Measurements from ENCODE around the gene DOCK9. TPM values are rescaled to one million over a fixed set of nuclear protein-coding genes. Genes with fewer than 3 reads are reported as not detected.

Gene DOCK9
- total and polyA plus RNA-seq, 9 donors: 77.2 to 108 (median 84.6) TPM

DNA sequence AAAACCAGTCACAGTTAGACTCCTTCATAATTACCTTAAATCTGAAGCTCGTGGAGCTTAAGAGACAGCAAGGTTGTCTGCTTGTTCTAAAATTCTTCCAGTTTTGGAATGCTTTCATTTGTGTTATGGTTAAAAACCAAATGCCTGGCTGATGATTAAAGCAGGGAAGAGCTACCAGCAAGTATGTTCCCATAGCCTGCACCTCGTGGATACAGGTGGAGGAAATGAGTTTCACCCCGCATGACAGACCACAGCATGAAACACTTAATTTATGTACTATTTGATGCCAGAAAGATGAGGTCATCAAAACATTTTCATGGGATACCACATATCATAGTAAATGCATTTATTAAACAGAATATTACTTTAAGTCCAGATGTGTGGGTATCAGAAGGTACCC is 416 bp upstream of the DOCK9 start:
- WGBS (ENCODE audit: insufficient coverage): no CpG with 5 or more reads among the region's 3 CpGs
- no peaks in the 10 kb centered on the region for H3K27me3 ChIP-seq (ENCODE audit: control insufficient read depth, insufficient read depth, low read length)
- peak overlapping the region; percentile 59 for H3K4me3 ChIP-seq (ENCODE audit: low read length)
- peaks cover 26% of the 10 kb centered on the region for H3K4me1 ChIP-seq (ENCODE audit: control insufficient read depth, insufficient read depth, low read length)
- peak overlapping the region; percentile 90 for H3K27ac ChIP-seq (ENCODE audit: low read length)
- peak; percentile 57 for DNase-seq
- no peaks in the 10 kb centered on the region for H3K36me3 ChIP-seq (ENCODE audit: control insufficient read depth, insufficient read depth, low read length)
- H3K9me3 ChIP-seq (replicated peaks; ENCODE audit: control insufficient read depth, low read depth, low read length): no peaks in the 10 kb centered on the region

GRCh38 chr13:98976941-98977340 is 923 bp downstream of the DOCK9 start:
- Histone ChIP-seq H3K27me3 (ENCODE audit: control insufficient read depth, insufficient read depth, low read length) (no peaks in the 10 kb centered on the region), H3K27ac (ENCODE audit: low read length) (peak overlapping the region; percentile 90), H3K36me3 (ENCODE audit: control insufficient read depth, insufficient read depth, low read length) (no peaks in the 10 kb centered on the region), H3K4me3 (ENCODE audit: low read length) (peak overlapping the region; percentile 59), H3K9me3 (replicated peaks; ENCODE audit: control insufficient read depth, low read depth, low read length) (no peaks in the 10 kb centered on the region), H3K4me1 (ENCODE audit: control insufficient read depth, insufficient read depth, low read length) (peaks cover 33% of the 10 kb centered on the region)
- DNase-seq: peak; percentile 77
- WGBS (ENCODE audit: insufficient coverage): no CpG with 5 or more reads among the region's 2 CpGs

DNA sequence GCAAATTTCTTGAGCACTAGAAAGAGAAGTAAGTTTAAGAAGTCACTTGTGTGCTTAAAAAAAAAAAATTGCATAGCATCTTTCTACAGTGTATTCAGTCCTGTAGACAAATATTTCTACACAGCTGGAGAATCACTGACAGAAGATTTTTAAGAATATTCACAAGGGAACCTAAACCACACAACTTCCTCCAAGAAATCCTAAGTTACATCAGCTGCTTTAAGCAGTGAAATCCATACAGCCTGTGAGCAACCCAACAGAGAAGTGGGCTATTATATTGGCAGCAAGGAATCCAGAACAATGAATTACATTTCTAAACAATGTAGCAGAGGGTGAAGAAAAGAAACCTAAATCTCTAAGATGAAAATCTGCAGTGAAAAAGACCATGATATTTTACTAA is 1.5 kb downstream of the DOCK9 start:
- no peaks in the 10 kb centered on the region for H3K36me3 ChIP-seq (ENCODE audit: control insufficient read depth, insufficient read depth, low read length)
- DNase-seq: peak; percentile 93
- peak overlapping the region; percentile 90 for H3K27ac ChIP-seq (ENCODE audit: low read length)
- H3K4me3 ChIP-seq (ENCODE audit: low read length): peak overlapping the region; percentile 59
- H3K4me1 ChIP-seq (ENCODE audit: control insufficient read depth, insufficient read depth, low read length): peaks cover 33% of the 10 kb centered on the region
- H3K9me3 ChIP-seq (replicated peaks; ENCODE audit: control insufficient read depth, low read depth, low read length): no peaks in the 10 kb centered on the region
- H3K27me3 ChIP-seq (ENCODE audit: control insufficient read depth, insufficient read depth, low read length): no peaks in the 10 kb centered on the region

GRCh38 chr13:98975822-98976261 is 2.0 kb downstream of the DOCK9 start:
- no peak for DNase-seq
- H3K4me1 ChIP-seq (ENCODE audit: control insufficient read depth, insufficient read depth, low read length): peaks cover 36% of the 10 kb centered on the region
- peak overlapping the region; percentile 59 for H3K4me3 ChIP-seq (ENCODE audit: low read length)
- WGBS (ENCODE audit: insufficient coverage): 22% methylated on average over 4 of the region's 5 CpGs
- no peaks in the 10 kb centered on the region for H3K36me3 ChIP-seq (ENCODE audit: control insufficient read depth, insufficient read depth, low read length)
- no peaks in the 10 kb centered on the region for H3K27me3 ChIP-seq (ENCODE audit: control insufficient read depth, insufficient read depth, low read length)
- no peaks in the 10 kb centered on the region for H3K9me3 ChIP-seq (replicated peaks; ENCODE audit: control insufficient read depth, low read depth, low read length)
- H3K27ac ChIP-seq (ENCODE audit: low read length): peak overlapping the region; percentile 90

GRCh38 chr13:98974053-98974452 is 3.8 kb downstream of the DOCK9 start:
- WGBS (ENCODE audit: insufficient coverage): no CpG with 5 or more reads among the region's 2 CpGs
- H3K4me3 ChIP-seq (ENCODE audit: low read length): no peak overlapping the region
- H3K27ac ChIP-seq (ENCODE audit: low read length): peak overlapping the region; percentile 90
- no peaks in the 10 kb centered on the region for H3K27me3 ChIP-seq (ENCODE audit: control insufficient read depth, insufficient read depth, low read length)
- H3K36me3 ChIP-seq (ENCODE audit: control insufficient read depth, insufficient read depth, low read length): no peaks in the 10 kb centered on the region
- DNase-seq: peak; percentile 69
- H3K9me3 ChIP-seq (replicated peaks; ENCODE audit: control insufficient read depth, low read depth, low read length): no peaks in the 10 kb centered on the region
- H3K4me1 ChIP-seq (ENCODE audit: control insufficient read depth, insufficient read depth, low read length): peaks cover 44% of the 10 kb centered on the region

DNA sequence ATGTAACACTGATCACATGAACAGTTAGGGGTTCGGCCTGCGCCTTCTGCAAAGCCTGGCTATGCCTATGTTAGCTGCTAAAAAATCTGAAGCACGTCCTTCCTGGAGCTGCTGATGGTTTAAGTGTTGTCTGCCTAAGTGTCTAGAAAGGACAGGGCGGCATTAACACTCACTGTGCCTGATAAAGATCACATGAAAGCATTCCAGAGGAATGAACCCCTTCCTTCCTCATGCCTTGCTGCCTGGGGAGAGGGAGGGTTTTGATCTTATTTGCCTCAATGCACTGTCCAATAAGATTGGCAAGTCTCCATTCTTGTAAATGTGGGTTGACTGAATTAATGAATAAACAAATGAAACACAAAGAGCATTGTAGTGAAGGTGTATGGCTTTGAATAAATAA is 5.2 kb downstream of the DOCK9 start:
- Histone ChIP-seq H3K27ac (ENCODE audit: low read length) (peak overlapping the region; percentile 78), H3K4me3 (ENCODE audit: low read length) (no peak overlapping the region), H3K4me1 (ENCODE audit: control insufficient read depth, insufficient read depth, low read length) (peaks cover 36% of the 10 kb centered on the region), H3K36me3 (ENCODE audit: control insufficient read depth, insufficient read depth, low read length) (no peaks in the 10 kb centered on the region), H3K27me3 (ENCODE audit: control insufficient read depth, insufficient read depth, low read length) (no peaks in the 10 kb centered on the region), H3K9me3 (replicated peaks; ENCODE audit: control insufficient read depth, low read depth, low read length) (no peaks in the 10 kb centered on the region)
- WGBS (ENCODE audit: insufficient coverage): 40% methylated on average over 1 of the region's 4 CpGs
- no peak for DNase-seq

GRCh38 chr13:98972059-98972458 is 5.8 kb downstream of the DOCK9 start:
- no CpG with 5 or more reads among the region's 3 CpGs for WGBS (ENCODE audit: insufficient coverage)
- H3K4me3 ChIP-seq (ENCODE audit: low read length): no peak overlapping the region
- no peaks in the 10 kb centered on the region for H3K9me3 ChIP-seq (replicated peaks; ENCODE audit: control insufficient read depth, low read depth, low read length)
- H3K27me3 ChIP-seq (ENCODE audit: control insufficient read depth, insufficient read depth, low read length): no peaks in the 10 kb centered on the region
- peaks cover 38% of the 10 kb centered on the region for H3K4me1 ChIP-seq (ENCODE audit: control insufficient read depth, insufficient read depth, low read length)
- H3K36me3 ChIP-seq (ENCODE audit: control insufficient read depth, insufficient read depth, low read length): no peaks in the 10 kb centered on the region
- H3K27ac ChIP-seq (ENCODE audit: low read length): peak overlapping the region; percentile 78
- no peak for DNase-seq

GRCh38 chr13:98970330-98970729 is 7.5 kb downstream of the DOCK9 start:
- peak overlapping the region; percentile 45 for H3K27ac ChIP-seq (ENCODE audit: low read length)
- no peaks in the 10 kb centered on the region for H3K36me3 ChIP-seq (ENCODE audit: control insufficient read depth, insufficient read depth, low read length)
- DNase-seq: peak; percentile 61
- peaks cover 32% of the 10 kb centered on the region for H3K4me1 ChIP-seq (ENCODE audit: control insufficient read depth, insufficient read depth, low read length)
- no peaks in the 10 kb centered on the region for H3K9me3 ChIP-seq (replicated peaks; ENCODE audit: control insufficient read depth, low read depth, low read length)
- no peak overlapping the region for H3K4me3 ChIP-seq (ENCODE audit: low read length)
- WGBS (ENCODE audit: insufficient coverage): 42% methylated on average over 3 of the region's 5 CpGs
- H3K27me3 ChIP-seq (ENCODE audit: control insufficient read depth, insufficient read depth, low read length): no peaks in the 10 kb centered on the region

- Histone ChIP-seq H3K9me3 (replicated peaks; ENCODE audit: control insufficient read depth, low read depth, low read length) (no peaks in the 10 kb centered on the region), H3K36me3 (ENCODE audit: control insufficient read depth, insufficient read depth, low read length) (peaks cover 2% of the 10 kb centered on the region), H3K27me3 (ENCODE audit: control insufficient read depth, insufficient read depth, low read length) (no peaks in the 10 kb centered on the region), H3K4me1 (ENCODE audit: control insufficient read depth, insufficient read depth, low read length) (peaks cover 44% of the 10 kb centered on the region), H3K27ac (ENCODE audit: low read length) (no peak overlapping the region), H3K4me3 (ENCODE audit: low read length) (no peak overlapping the region)
- DNase-seq: no peak
- 100% methylated on average over 1 of the region's 4 CpGs for WGBS (ENCODE audit: insufficient coverage)
Measured at GRCh38 chr13:98967491-98967890, 10.4 kb downstream of the DOCK9 start.

GRCh38 chr13:98966019-98966418 is 11.8 kb downstream of the DOCK9 start:
- Histone ChIP-seq H3K4me1 (ENCODE audit: control insufficient read depth, insufficient read depth, low read length) (peaks cover 48% of the 10 kb centered on the region), H3K27ac (ENCODE audit: low read length) (no peak overlapping the region), H3K4me3 (ENCODE audit: low read length) (no peak overlapping the region), H3K27me3 (ENCODE audit: control insufficient read depth, insufficient read depth, low read length) (no peaks in the 10 kb centered on the region), H3K36me3 (ENCODE audit: control insufficient read depth, insufficient read depth, low read length) (peaks cover 2% of the 10 kb centered on the region), H3K9me3 (replicated peaks; ENCODE audit: control insufficient read depth, low read depth, low read length) (no peaks in the 10 kb centered on the region)
- WGBS (ENCODE audit: insufficient coverage): 69% methylated on average over 2 of the region's 11 CpGs
- no peak for DNase-seq

GRCh38 chr13:98965325-98965724 is 12.5 kb downstream of the DOCK9 start:
- no CpG with 5 or more reads among the region's 2 CpGs for WGBS (ENCODE audit: insufficient coverage)
- no peaks in the 10 kb centered on the region for H3K27me3 ChIP-seq (ENCODE audit: control insufficient read depth, insufficient read depth, low read length)
- H3K4me1 ChIP-seq (ENCODE audit: control insufficient read depth, insufficient read depth, low read length): peaks cover 49% of the 10 kb centered on the region
- no peak for DNase-seq
- no peak overlapping the region for H3K4me3 ChIP-seq (ENCODE audit: low read length)
- H3K27ac ChIP-seq (ENCODE audit: low read length): no peak overlapping the region
- H3K36me3 ChIP-seq (ENCODE audit: control insufficient read depth, insufficient read depth, low read length): peaks cover 2% of the 10 kb centered on the region
- H3K9me3 ChIP-seq (replicated peaks; ENCODE audit: control insufficient read depth, low read depth, low read length): no peaks in the 10 kb centered on the region
